ENCODE results near the gene SPANXN4.

The SPANXN4 gene

DNA sequence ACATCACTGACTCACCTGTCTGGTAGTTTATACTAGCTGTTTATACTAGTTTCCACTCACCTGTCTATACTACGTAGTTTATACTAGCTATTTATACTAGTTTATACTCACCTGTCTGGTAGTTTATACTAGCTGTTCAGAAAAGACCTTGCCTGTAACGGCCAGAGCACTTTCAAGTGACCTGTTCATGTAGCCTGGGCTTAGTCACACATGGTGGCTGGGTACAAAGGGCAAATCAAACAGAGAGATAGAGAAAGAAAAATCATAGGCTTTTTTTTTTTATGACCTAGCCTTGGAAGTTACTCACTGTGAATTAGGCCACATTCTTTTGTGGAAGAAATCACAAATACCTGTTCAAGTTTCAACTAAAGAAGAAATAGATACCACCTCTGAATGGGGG lies 30.7 kb upstream of the SPANXN4 start:
- TF ChIP-seq, protein P1, sequence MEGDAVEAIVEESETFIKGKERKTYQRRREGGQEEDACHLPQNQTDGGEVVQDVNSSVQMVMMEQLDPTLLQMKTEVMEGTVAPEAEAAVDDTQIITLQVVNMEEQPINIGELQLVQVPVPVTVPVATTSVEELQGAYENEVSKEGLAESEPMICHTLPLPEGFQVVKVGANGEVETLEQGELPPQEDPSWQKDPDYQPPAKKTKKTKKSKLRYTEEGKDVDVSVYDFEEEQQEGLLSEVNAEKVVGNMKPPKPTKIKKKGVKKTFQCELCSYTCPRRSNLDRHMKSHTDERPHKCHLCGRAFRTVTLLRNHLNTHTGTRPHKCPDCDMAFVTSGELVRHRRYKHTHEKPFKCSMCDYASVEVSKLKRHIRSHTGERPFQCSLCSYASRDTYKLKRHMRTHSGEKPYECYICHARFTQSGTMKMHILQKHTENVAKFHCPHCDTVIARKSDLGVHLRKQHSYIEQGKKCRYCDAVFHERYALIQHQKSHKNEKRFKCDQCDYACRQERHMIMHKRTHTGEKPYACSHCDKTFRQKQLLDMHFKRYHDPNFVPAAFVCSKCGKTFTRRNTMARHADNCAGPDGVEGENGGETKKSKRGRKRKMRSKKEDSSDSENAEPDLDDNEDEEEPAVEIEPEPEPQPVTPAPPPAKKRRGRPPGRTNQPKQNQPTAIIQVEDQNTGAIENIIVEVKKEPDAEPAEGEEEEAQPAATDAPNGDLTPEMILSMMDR (conservative IDR thresholded peaks at IDR 0.05; ENCODE audit: low read depth, low read length) = no peak
- H3K9ac ChIP-seq = no peak overlapping the region
- H3K4me3 ChIP-seq (IDR thresholded peaks at IDR 0.05; ENCODE audit: insufficient read depth, low read depth, low read length) = no peak overlapping the region
- no peak overlapping the region for H2AFZ ChIP-seq (ENCODE audit: low read depth)
- H3K4me1 ChIP-seq (ENCODE audit: low read depth, poor library complexity, severe bottlenecking) = no peaks in the 10 kb centered on the region
- H3K36me3 ChIP-seq (ENCODE audit: insufficient read depth) = no peaks in the 10 kb centered on the region
- H3K4me2 ChIP-seq = no peak overlapping the region
- no peak overlapping the region for H3K27ac ChIP-seq
- H4K20me1 ChIP-seq (ENCODE audit: insufficient read depth) = no peaks in the 10 kb centered on the region
- no peaks in the 10 kb centered on the region for H3K27me3 ChIP-seq (ENCODE audit: insufficient read depth, low read depth)
- no peaks in the 10 kb centered on the region for H3K79me2 ChIP-seq (ENCODE audit: insufficient read depth, low read depth)

DNA sequence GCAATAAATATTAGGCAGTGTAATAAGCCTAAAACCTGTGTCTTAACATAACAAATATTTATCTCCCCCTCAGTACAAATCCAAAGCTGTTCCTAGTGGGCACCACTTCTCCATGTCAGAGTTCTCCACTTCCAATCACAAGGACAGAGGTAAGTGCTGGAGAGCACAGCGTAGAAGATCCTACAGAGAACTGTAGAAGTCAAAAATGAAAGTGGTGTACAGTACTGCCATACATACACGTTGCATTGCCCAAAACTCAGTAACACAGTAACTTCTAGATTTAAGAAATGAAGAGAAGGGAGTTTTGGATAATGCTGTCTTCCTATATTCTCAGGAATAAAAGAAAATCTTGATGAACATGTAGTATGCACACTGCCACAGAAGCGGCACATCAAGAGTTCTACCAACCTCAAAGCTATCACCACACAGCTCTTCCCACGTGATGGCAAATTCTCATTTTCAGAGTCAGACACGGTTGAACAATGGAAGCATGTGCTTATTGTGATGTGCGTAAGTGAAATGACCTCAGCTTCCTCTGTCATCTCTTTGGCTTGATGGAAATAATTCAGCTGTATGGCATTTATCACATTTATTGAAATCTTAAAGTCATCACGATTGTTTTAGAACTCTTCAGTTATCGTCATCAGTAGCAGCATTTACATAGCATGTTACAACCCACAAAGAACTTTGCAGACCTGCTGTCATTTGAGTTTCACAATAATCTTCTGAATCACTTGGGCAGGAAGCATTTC lies 27.1 kb upstream of the SPANXN4 start:
- Histone ChIP-seq H2AFZ (ENCODE audit: low read depth) (no peak overlapping the region), H3K9ac (no peak overlapping the region), H3K4me2 (0 out of 2 replicates have a peak overlapping the region, but pooled peaks have one; percentile 13)

DNA sequence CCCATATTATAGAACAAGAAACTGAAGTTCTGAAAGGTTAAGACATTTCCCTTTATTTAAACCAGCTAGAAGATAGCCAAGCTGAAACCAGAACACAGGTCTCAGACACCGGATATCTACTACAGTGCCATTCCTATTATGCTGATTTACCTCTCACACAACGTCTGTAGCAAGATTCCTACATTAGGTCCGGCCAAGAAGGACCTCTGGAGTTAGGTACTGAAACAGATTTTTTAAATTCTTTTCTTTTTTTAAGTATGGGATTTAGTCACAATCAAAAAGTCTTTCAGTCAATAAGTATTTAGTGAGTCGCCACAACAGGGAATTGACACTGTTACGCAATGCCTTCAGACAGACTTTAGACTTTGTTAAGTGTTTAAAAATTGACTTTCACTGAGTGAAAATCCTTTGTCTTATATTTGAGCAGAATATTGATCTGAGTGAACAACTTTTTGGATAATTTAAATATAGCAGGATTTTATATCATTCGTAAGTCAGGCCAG lies 26.5 kb upstream of the SPANXN4 start:
- TF ChIP-seq, protein P1 (conservative IDR thresholded peaks at IDR 0.05; ENCODE audit: low read depth, low read length) = no peak
- H3K4me2 ChIP-seq = no peak overlapping the region
- no peaks in the 10 kb centered on the region for H3K27me3 ChIP-seq (ENCODE audit: insufficient read depth, low read depth)
- no peak overlapping the region for H3K9ac ChIP-seq
- H4K20me1 ChIP-seq (ENCODE audit: insufficient read depth) = no peaks in the 10 kb centered on the region
- no peaks in the 10 kb centered on the region for H3K79me2 ChIP-seq (ENCODE audit: insufficient read depth, low read depth)
- no peak overlapping the region for H3K4me3 ChIP-seq (IDR thresholded peaks at IDR 0.05; ENCODE audit: insufficient read depth, low read depth, low read length)
- H3K36me3 ChIP-seq (ENCODE audit: insufficient read depth) = no peaks in the 10 kb centered on the region
- no peak overlapping the region for H2AFZ ChIP-seq (ENCODE audit: low read depth)
- no peak overlapping the region for H3K27ac ChIP-seq
- no peaks in the 10 kb centered on the region for H3K4me1 ChIP-seq (ENCODE audit: low read depth, poor library complexity, severe bottlenecking)

More for the DNA sequence above, 27.1 kb upstream of the SPANXN4 start:
- H3K4me1 ChIP-seq (ENCODE audit: low read depth, poor library complexity, severe bottlenecking) = no peaks in the 10 kb centered on the region
- H4K20me1 ChIP-seq (ENCODE audit: insufficient read depth) = no peaks in the 10 kb centered on the region
- H3K4me3 ChIP-seq (IDR thresholded peaks at IDR 0.05; ENCODE audit: insufficient read depth, low read depth, low read length) = no peak overlapping the region
- no peaks in the 10 kb centered on the region for H3K79me2 ChIP-seq (ENCODE audit: insufficient read depth, low read depth)
- no peak overlapping the region for H3K27ac ChIP-seq
- H3K27me3 ChIP-seq (ENCODE audit: insufficient read depth, low read depth) = no peaks in the 10 kb centered on the region
- TF ChIP-seq, protein P1 (conservative IDR thresholded peaks at IDR 0.05; ENCODE audit: low read depth, low read length) = no peak
- H3K36me3 ChIP-seq (ENCODE audit: insufficient read depth) = no peaks in the 10 kb centered on the region

DNA sequence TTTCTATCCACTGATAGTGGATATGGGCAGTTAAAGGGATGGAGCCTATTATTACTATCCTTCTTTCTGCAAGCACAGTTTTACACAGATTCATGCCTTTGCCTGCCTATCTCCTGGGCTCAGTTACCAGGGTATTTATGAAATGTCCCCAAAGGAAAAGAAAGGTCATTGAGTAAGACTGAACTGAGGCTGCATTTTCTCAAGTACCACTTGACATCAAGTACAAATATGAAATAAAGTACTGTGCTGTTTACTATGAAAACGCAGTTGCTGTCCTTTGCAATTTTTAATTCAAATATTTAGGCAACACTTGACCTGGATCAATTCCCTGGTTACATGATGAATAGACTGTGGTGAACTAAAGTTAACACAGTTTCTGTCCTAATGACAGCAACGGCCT lies 23.5 kb upstream of the SPANXN4 start:
- H3K27ac ChIP-seq = no peak overlapping the region
- no peak overlapping the region for H3K9ac ChIP-seq
- no peaks in the 10 kb centered on the region for H3K4me1 ChIP-seq (ENCODE audit: low read depth, poor library complexity, severe bottlenecking)
- no peak overlapping the region for H3K4me3 ChIP-seq (IDR thresholded peaks at IDR 0.05; ENCODE audit: insufficient read depth, low read depth, low read length)
- H4K20me1 ChIP-seq (ENCODE audit: insufficient read depth) = no peaks in the 10 kb centered on the region
- H2AFZ ChIP-seq (ENCODE audit: low read depth) = no peak overlapping the region
- no peak overlapping the region for H3K4me2 ChIP-seq
- no peaks in the 10 kb centered on the region for H3K36me3 ChIP-seq (ENCODE audit: insufficient read depth)
- TF ChIP-seq, protein P1 (conservative IDR thresholded peaks at IDR 0.05; ENCODE audit: low read depth, low read length) = no peak
- no peaks in the 10 kb centered on the region for H3K27me3 ChIP-seq (ENCODE audit: insufficient read depth, low read depth)
- no peaks in the 10 kb centered on the region for H3K79me2 ChIP-seq (ENCODE audit: insufficient read depth, low read depth)

Measured in KMS-11 (cell line).